K562 (cell line): ENCODE results near the gene ETDC. TPM values are rescaled to one million over a fixed set of nuclear protein-coding genes. Genes with fewer than 3 reads are reported as not detected.

ENCODE experiments used
- ARID3A ChIP-seq: IDR thresholded peaks from 2 replicates; pipeline ENCODE4 v1.6.1; 2012; ENCODE audit warnings: low read depth, low read length, improper control_type of control experiment, borderline replicate concordance
- BCL6 ChIP-seq: fragments of 250-450 bp; sonication (Bioruptor Pico); IDR thresholded peaks from 2 replicates; pipeline ENCODE4 v1.4.0; 2020
- BRF2 ChIP-seq: IDR thresholded peaks from 3 replicates; pipeline ENCODE4 v1.6.1; 2011; ENCODE audit warnings: borderline replicate concordance, mild to moderate bottlenecking; ENCODE audit not compliant: insufficient read length, insufficient read depth
- PRDM10 ChIP-seq: fragments of 450-650 bp; IDR thresholded peaks from 2 replicates; pipeline ENCODE4 v1.6.1; 2018; ENCODE audit not compliant: partially characterized antibody
- SMAD1 ChIP-seq: fragments of 150-350 bp; IDR thresholded peaks from 2 replicates; pipeline ENCODE4 v1.6.1; 2014; ENCODE audit warnings: low read length, low read depth; ENCODE audit not compliant: partially characterized antibody
- polyA plus RNA-seq, 8 experiments: library from polyadenylated mRNA; depleted of rRNA in 4 of 8; stranded (reverse) in 5 of 8; unstranded in 3 of 8; fragments of >200 nt; fragmentation: Nextera tagmentation in 2 of 8; fragmentation: Illumina TruSeq in 1 of 8; extraction: Ambion mirVana in 2 of 8; extraction: Trizol in 1 of 8; gene quantifications; 2 replicates each; pipeline versions ENCODE4 v1.2.1 to v1.2.3, GENCODE V29; 2011 to 2014; ENCODE audit warnings: inconsistent platforms in 1 of 8, missing spikeins in 1 of 8
- total RNA-seq, 7 experiments: library from RNA; depleted of rRNA in 6 of 7; stranded (reverse); fragments of >200 nt in 6 of 7; fragmentation: Illumina TruSeq in 2 of 7; extraction: Trizol in 2 of 7; gene quantifications; 2 replicates each; pipeline versions ENCODE4 v1.2.1 to v1.2.3, GENCODE V29; 2011 to 2021; ENCODE audit warnings: low replicate concordance in 1 of 7

The ETDC gene
- total and polyA plus RNA-seq, 9 of the 15 experiments (the other 6 are each of a cell fraction or from before 2014, with no cell fraction given), result not detected

- TF ChIP-seq PRDM10, result no peak
- TF ChIP-seq BRF2, result no peak
- no peak for TF ChIP-seq ARID3A
- no peak for TF ChIP-seq SMAD1
- TF ChIP-seq BCL6, result no peak
Measured at GRCh38 chrX:135315864-135316263, 6.6 kb downstream of the ETDC start (continued).
